ENCODE measurements around the gene IRS1. TPM values are rescaled to one million over a fixed set of nuclear protein-coding genes. Genes with fewer than 3 reads are reported as not detected.

The IRS1 gene
- total and polyA plus RNA-seq, 12 donors: 10.0 to 55.7 (median 25.0) TPM

DNA sequence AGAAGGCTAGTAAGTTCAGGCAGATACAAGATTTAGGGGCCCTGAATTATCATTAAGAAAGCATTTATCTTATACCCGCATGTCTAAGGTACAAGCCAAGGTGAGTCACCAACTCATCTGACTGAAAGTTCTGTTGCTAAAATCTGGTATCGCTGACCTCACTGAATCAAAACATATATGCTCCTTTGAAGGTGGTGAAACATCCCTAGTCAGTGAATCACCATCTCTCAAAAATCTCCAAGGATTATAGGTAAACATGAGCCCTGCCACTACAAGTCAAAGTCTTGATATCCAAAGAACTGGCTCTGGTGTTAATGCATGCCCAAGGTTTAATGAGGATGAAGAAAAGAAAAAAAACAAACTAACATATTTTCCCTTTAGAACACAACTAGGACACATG is 43.5 kb downstream of the IRS1 start:
- H3K4me1 ChIP-seq (replicated peaks in 1 of 2): peaks cover 13 to 51% of the 10 kb centered on the region in 2 donors
- no peaks in the 10 kb centered on the region for H3K9me3 ChIP-seq (replicated peaks in 1 of 3)
- WGBS, 4 donors: 46 to 65% (median 55%) methylated on average over 2 of the region's 2 CpGs
- H3K36me3 ChIP-seq (replicated peaks in 1 of 2): no peaks in the 10 kb centered on the region
- no peak overlapping the region for H3K4me3 ChIP-seq
- H3K27ac ChIP-seq: peak overlapping the region in 3 of 5 donors; percentile 10 to 66 (median 50)
- TF ChIP-seq, protein P1, sequence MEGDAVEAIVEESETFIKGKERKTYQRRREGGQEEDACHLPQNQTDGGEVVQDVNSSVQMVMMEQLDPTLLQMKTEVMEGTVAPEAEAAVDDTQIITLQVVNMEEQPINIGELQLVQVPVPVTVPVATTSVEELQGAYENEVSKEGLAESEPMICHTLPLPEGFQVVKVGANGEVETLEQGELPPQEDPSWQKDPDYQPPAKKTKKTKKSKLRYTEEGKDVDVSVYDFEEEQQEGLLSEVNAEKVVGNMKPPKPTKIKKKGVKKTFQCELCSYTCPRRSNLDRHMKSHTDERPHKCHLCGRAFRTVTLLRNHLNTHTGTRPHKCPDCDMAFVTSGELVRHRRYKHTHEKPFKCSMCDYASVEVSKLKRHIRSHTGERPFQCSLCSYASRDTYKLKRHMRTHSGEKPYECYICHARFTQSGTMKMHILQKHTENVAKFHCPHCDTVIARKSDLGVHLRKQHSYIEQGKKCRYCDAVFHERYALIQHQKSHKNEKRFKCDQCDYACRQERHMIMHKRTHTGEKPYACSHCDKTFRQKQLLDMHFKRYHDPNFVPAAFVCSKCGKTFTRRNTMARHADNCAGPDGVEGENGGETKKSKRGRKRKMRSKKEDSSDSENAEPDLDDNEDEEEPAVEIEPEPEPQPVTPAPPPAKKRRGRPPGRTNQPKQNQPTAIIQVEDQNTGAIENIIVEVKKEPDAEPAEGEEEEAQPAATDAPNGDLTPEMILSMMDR (IDR thresholded peaks at IDR 0.05): no peak
- no peak for TF ChIP-seq POLR2A (IDR thresholded peaks at IDR 0.05)
- H3K27me3 ChIP-seq: no peaks in the 10 kb centered on the region
- DNase-seq: no peak
- intact Hi-C loops (cut with DNase I): no loop called here

DNA sequence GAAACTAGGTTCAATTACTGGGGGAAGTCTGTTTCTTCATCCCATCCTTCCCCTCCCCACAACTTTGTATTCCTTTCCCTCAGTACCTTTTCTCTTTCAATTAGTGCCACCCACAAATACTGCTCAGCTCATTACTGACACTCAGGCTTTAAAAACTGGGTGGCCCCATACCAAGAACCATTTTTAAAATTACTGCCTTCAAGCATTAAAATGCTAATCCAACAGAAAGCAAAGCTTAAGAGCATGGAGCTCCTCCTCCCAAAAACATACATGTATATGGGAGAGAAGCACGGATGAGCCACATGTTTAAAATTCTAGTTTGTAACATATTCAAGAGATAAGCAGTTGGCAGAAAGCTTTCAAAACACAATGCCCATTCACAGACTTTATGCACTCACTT is 44.0 kb downstream of the IRS1 start:
- no peak overlapping the region for H3K4me3 ChIP-seq
- WGBS, 4 donors: 36 to 62% (median 41%) methylated on average over 1 of the region's 1 CpG
- H3K9me3 ChIP-seq (replicated peaks in 1 of 3): no peaks in the 10 kb centered on the region
- H3K4me1 ChIP-seq (replicated peaks in 1 of 2): peaks cover 13 to 46% of the 10 kb centered on the region in 2 donors
- intact Hi-C loops (cut with DNase I): no loop called here
- peak overlapping the region in 3 of 5 donors; percentile 10 to 66 (median 50) for H3K27ac ChIP-seq
- no peaks in the 10 kb centered on the region for H3K27me3 ChIP-seq
- TF ChIP-seq, protein P1 (IDR thresholded peaks at IDR 0.05): no peak
- no peak for TF ChIP-seq POLR2A (IDR thresholded peaks at IDR 0.05)
- DNase-seq: no peak
- H3K36me3 ChIP-seq (replicated peaks in 1 of 2): no peaks in the 10 kb centered on the region

- WGBS, 4 donors: 44 to 56% (median 54%) methylated on average over 8 of the region's 8 CpGs
- intact Hi-C loops (cut with DNase I): no loop called here
- H3K36me3 ChIP-seq (replicated peaks in 1 of 2): no peaks in the 10 kb centered on the region
- H3K4me3 ChIP-seq: no peak overlapping the region
- no peak for DNase-seq
- peaks cover 13 to 40% of the 10 kb centered on the region in 2 donors for H3K4me1 ChIP-seq (replicated peaks in 1 of 2)
- no peaks in the 10 kb centered on the region for H3K9me3 ChIP-seq (replicated peaks in 1 of 3)
- H3K27me3 ChIP-seq: no peaks in the 10 kb centered on the region
- peak overlapping the region in 2 of 5 donors; percentile 50 to 66 for H3K27ac ChIP-seq
- TF ChIP-seq, protein P1 (IDR thresholded peaks at IDR 0.05): no peak
- TF ChIP-seq POLR2A (IDR thresholded peaks at IDR 0.05): no peak
Measured at GRCh38 chr2:226754821-226755604, 44.6 kb downstream of the IRS1 start.

DNA sequence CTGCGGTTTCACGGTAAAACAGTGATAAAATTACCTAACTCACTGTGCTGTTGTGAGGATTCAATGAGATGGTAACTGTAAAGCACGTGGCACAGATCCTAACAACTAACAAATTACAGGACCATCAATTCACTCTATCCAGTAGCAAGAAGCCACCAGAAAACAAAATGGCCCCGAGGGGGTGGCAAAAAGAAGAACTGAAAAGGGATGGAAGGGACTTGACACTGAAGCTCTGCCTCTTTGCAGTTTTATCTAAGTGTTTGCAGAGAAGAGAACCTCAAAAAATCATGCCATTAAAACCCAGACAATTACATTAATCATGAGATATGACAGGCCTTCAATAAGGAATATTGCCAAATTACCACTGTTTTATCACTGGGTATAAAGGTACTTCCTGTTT is 46.7 kb downstream of the IRS1 start:
- WGBS, 4 donors: 87 to 96% (median 93%) methylated on average over 4 of the region's 4 CpGs
- Histone ChIP-seq H3K4me3 (no peak overlapping the region), H3K36me3 (replicated peaks in 1 of 2) (no peaks in the 10 kb centered on the region), H3K4me1 (replicated peaks in 1 of 2) (peaks cover 4 to 39% of the 10 kb centered on the region in 2 donors), H3K27ac (no peak overlapping the region), H3K9me3 (replicated peaks in 1 of 3) (no peaks in the 10 kb centered on the region), H3K27me3 (no peaks in the 10 kb centered on the region)
- intact Hi-C loops (cut with DNase I): no loop called here
- no peak for TF ChIP-seq POLR2A (IDR thresholded peaks at IDR 0.05)
- TF ChIP-seq, protein P1 (IDR thresholded peaks at IDR 0.05): no peak
- no peak for DNase-seq
